ENCODE measurements around the gene COQ10B.
"Not testable (repeated sequence)": the region's sequence is repeated elsewhere in the genome, so short reads cannot be mapped to it uniquely, and the experiment has no call there.

Gene COQ10B

DNA sequence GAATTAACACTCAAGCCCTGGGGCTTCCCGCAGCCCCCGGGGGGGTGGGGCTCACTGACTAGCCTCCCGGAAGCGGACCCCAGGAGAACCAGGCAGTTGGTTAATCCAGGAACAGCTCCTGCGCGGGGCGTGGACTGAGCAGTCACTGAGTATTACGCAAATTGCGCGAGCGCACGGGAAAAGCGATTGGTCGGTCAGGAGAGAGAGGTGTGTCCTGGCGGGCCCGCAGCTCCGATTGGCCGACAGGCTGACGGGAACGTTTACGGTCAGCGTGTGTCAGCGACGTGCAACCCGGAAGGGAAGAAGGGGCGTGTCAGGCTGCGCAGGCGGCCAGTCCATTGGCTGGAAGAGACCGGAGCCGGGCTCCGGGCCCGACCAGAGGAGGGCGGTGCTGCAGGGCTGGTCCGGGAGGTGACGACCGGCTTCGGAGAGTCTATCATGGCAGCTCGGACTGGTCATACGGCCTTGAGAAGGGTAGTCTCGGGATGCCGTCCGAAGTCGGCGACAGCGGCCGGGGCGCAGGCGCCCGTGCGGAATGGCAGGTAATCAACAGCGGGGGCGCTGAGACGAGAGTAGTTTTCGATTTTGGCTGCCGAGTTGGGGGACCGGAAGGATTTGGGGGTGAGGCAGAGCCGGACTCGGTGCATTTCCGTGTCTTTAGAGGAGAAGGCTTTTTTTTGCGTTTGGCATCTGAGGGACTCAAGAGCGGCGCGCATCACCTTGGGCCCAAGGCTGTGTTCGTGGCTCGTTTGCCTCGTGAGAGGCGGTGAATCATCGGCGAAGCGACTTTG is at the start of gene COQ10B:
Gene COQ10B, plus strand, starts transcription at position 430 of the 791 bp plus-strand sequence. Its CDS starts 9 bp downstream, at position 439.
- DNase-seq = peak; percentile 100

- DNase-seq = no peak
Measured at GRCh38 chr2:197405582-197405981, 47.8 kb upstream of the COQ10B start.

DNA sequence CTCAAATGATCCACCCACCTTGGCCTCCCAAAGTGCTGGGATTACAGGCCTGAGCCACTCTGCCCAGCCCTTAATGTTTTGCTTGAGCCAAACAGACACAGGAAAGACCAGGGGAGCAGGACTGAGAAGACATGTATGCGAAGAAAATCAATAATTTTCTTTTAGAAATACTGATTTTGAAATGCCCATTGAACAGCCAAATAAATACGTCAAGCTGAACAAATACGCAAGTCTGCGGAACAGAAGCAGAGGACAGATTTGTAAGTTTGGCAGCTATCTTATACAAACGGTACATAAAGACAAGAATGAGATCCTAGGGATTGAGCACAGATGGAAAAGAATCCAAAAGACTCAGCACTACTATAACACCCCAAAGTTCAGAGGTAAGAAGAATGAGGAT is 39.3 kb upstream of the COQ10B start:
- no peak for DNase-seq

GRCh38 chr2:197414515-197414914 is 38.8 kb upstream of the COQ10B start:
- DNase-seq = no peak

DNA sequence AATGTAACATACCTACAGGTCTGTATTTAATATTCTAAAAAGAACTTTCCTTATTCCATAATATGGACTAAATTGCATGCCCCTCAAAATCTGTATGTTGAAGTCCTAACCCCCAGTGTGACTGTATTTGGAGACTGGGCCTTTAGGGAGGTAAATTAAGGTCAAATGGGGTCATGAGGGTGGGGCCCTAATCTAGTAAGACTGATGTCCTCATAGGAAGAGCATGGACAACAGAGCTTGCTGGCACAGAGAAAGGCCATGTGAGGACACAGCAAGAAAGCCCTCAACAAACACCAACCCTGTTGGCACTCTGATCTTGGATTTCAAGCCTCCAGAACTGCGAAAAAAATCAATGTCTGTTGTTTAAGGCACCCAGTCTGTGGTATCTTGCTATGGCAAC is 37.1 kb upstream of the COQ10B start:
- DNase-seq = no peak

DNA sequence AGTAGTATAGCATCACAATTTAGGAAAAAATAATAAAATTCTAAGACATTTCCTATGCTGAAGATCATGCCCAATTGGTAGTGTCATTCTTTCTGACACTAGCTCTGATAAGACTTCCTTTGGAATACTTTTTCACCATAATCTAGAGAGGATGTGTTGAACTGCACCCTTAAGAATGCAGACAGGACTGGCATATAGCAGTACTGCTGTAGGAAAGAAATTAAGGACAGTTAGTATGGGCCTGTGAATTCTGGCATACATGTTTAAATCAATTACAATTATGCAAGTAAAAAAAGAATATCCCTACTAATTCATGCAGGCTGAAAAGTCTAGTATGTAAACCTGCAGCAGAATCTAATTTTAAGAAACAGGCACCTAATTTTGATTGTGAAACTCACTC is 33.9 kb upstream of the COQ10B start:
- DNase-seq = no peak

DNA sequence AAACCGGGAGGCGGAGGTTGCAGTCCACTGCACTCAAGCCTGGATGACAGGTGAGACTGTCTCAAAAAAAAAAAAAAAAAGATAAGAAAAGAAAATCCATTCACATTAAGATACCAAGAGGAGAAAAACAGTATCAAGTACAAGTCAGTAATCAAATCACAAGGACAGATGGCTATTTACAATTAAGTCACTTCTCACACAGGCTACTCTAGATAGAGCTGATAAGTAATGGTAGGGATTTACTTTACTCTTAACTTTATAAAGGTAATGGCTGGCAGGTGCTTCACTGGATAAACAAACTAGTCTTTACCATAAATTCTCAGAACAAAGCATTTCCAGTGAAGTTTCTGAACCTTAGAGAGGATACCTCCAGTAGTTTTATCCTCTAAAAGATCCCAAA is 30.0 kb upstream of the COQ10B start:
- no peak for DNase-seq

- no peak for DNase-seq
Measured at GRCh38 chr2:197425550-197425949, 27.8 kb upstream of the COQ10B start.

DNA sequence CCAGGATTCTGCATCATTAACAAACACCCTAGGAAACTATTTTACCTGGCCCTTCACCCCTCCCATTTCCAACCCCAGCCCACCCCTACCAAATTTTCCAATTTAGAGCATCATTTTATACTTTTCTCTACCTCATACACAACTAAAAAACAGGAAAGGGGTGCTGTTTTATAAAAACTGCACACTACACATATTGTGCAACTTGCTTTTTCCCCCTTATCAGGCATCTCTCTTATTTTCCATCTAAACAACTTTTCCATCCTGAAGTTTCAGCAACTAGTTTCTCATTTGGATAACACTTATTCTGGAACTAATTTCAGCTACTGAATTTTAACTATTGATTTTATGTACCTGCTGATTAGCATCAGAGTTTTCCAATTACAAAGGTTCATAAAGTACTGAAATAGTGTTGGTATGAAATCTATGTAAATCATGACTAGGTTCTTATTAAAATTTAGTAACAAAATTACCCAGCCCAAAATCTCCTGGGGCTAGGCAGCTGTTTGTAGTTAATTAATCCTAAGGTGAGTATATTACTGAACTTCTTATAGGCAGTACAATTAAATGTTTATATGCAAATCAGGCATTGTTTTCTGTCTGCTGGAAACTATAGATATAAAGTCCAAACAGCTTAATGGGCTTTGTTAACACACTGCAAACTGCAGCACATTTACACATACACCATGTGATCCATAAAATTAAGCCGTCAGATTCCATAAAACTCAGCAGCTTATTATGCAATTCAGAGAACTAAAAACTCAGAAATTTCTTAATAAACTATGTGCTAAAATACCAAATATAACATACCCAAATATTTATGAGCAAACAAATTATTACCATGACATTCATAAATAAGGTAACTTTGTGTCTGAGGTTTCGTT is 26.4 kb upstream of the COQ10B start:
- no peak for DNase-seq

DNA sequence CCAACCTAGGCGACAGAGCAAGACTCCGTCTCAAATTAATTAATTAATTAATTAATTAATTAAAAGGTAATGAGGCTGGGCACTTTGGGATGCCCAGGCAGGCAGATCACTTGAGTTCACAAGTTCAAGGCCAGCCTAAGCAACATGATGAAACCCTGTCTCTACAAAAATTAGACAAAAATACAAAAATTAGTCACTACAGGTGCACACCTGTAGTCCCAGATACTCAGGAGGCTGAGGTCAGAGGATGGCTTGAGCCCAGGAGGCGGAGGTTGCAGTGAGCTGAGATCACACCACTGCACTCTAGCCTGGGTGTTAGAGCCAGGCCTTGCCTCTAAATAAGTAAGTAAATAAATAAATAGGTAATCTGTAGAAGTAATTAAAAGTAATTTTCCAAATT is 25.4 kb upstream of the COQ10B start:
- DNase-seq = no peak

- DNase-seq = no peak
Measured at GRCh38 chr2:197431858-197432257, 21.5 kb upstream of the COQ10B start.

DNA sequence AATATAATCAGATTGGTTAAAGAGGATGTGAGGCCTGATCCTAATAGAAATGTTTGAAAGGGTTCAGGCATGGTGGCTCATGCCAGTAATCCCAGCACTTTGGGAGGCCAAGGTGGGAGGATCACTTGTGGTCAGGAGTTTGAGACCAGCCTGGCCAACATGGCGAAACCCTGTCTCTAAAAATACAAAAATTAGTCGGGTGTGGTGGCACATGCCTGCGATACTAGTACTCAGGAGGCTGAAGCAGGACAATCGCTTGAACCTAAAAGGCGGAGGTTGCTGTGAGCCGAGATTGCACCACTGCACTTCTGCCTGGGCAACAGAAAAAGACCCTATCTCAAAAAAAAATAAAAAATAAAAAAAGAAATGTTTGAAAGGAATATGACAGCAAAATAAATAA is 20.8 kb upstream of the COQ10B start:
- not testable (repeated sequence) for DNase-seq

DNA sequence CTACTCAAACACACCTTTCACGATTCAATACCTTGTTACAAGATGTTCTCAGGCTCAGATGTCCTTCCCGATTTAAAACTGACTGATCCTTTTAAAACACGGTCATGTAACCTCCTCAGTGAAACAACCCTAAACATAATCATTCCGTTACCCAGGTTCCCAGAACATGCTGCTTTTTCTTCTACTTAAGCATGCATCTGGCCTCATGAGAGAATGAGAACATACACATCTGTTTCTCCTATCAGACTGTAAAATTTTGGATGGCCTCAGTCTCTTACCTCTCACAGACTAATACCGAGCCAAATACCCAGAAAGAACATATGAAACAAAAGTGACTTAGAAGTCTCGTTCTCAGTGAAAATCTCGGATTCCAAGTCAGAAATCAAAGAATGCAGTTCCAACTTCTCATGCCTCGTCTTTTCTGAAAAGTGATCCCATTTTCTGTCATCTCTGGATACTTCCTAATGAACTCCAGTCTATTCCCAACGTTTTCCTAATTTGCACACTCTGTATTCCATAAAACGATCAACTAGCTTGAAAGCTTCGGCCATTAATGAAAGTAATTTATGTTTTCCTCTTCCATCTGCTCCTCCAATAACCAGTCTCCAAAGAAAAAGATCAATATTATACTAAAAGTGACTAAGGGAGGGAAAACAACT is 19.4 kb upstream of the COQ10B start:
- DNase-seq = no peak

- peak; percentile 98 for DNase-seq
Measured at GRCh38 chr2:197434541-197435513, 18.5 kb upstream of the COQ10B start, which contains the start of gene SF3B1. Gene SF3B1 (minus strand): TSS chr2:197435028. CDS start chr2:197434999, 29 bp downstream.

- DNase-seq = no peak
Measured at GRCh38 chr2:197435598-197436420, 17.5 kb upstream of the COQ10B start.

GRCh38 chr2:197437380-197437779 is 16.0 kb upstream of the COQ10B start:
- DNase-seq = no peak

- DNase-seq = no peak
Measured at GRCh38 chr2:197442857-197443256, 10.5 kb upstream of the COQ10B start.

DNA sequence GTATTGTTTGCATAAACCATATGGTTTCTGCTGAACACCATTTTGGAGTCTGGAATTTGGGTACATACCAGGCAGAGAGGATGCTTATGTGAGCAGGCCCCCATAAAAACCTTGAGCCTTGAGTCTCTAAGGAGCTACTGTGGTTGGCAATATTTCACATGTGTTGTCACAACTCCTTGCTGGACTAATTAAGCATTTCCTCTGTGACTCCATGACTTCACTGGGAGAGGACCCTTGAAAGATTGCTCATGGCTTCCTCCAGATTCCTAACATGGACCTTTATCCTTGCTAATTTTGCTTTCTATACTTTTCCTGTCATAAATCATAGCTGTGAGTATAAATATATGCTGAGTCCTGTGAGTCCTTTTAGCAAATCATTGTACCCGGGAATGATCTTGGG is 7.6 kb upstream of the COQ10B start:
- peak; percentile 76 for DNase-seq

- DNase-seq = no peak
Measured at GRCh38 chr2:197446844-197447243, 6.5 kb upstream of the COQ10B start.

GRCh38 chr2:197450465-197450864 is 2.9 kb upstream of the COQ10B start:
- no peak for DNase-seq

DNA sequence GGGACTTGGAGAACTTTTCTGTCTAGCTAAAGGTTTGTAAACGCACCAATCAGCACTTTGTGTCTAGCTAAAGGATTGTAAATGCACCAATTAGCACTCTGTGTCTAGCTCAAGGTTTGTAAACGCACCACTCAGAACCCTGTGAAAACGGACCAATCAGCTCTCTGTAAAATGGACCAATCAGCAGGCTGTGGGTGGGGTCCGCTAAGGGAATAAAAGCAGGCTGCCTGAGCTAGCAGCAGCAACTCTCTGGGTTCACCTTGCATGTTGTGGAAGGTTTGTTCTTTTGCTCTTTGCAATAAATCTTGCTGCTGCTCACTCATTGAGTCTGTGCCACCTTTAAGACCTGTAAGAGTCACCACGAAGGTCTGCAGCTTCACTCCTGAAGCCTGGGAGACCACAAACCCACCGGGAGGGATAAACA is 2.4 kb upstream of the COQ10B start:
- not testable (repeated sequence) for DNase-seq
